Hepatocyte (in vitro differentiated cells): Measurements from ENCODE around the gene BPIFA2. TPM values are rescaled to one million over a fixed set of nuclear protein-coding genes. Genes with fewer than 3 reads are reported as not detected.
"Not testable (repeated sequence)": the region's sequence is repeated elsewhere in the genome, so short reads cannot be mapped to it uniquely, and the experiment has no call there.

ENCODE experiments used
- DNase-seq: peaks from one replicate; pipeline ENCODE4 v3.0.0-alpha.2; 2016; ENCODE audit warnings: low spot score
- H2AFZ ChIP-seq: fragments of 200-600 bp; sonication (generic); 2 replicates; pipeline ENCODE4 v1.6.0; 2016; ENCODE audit warnings: antibody characterized with exemption, mild to moderate bottlenecking
- H3K27ac ChIP-seq: fragments of 200-600 bp; sonication (generic); 2 replicates; pipeline ENCODE4 v1.5.1; 2016; ENCODE audit warnings: mild to moderate bottlenecking
- H3K27me3 ChIP-seq: fragments of 200-600 bp; sonication (generic); 2 replicates; pipeline ENCODE4 v1.6.1; 2016
- H3K36me3 ChIP-seq: fragments of 200-600 bp; sonication (generic); replicated peaks from 2 replicates; pipeline ENCODE4 v1.5.1; 2016; ENCODE audit warnings: low read depth; ENCODE audit not compliant: insufficient read depth
- H3K4me1 ChIP-seq: fragments of 200-600 bp; sonication (generic); 2 replicates; pipeline ENCODE4 v1.5.1; 2016; ENCODE audit warnings: mild to moderate bottlenecking, moderate library complexity; ENCODE audit not compliant: insufficient read depth
- H3K4me2 ChIP-seq: fragments of 200-600 bp; sonication (generic); 2 replicates; pipeline ENCODE4 v1.6.0; 2016
- H3K4me3 ChIP-seq: fragments of 200-600 bp; sonication (generic); 2 replicates; pipeline ENCODE4 v1.5.1; 2016; ENCODE audit warnings: mild to moderate bottlenecking
- H3K79me2 ChIP-seq: fragments of 200-600 bp; sonication (generic); 2 replicates; pipeline ENCODE4 v1.6.0; 2017; ENCODE audit warnings: mild to moderate bottlenecking
- H3K9me2 ChIP-seq: fragments of 200-600 bp; sonication (generic); replicated peaks from 2 replicates; pipeline ENCODE4 v1.6.0; 2017; ENCODE audit warnings: mild to moderate bottlenecking; ENCODE audit not compliant: insufficient read depth
- H3K9me3 ChIP-seq: fragments of 200-600 bp; sonication (generic); 2 replicates; pipeline ENCODE4 v1.5.1; 2016; ENCODE audit warnings: low read depth, mild to moderate bottlenecking
- H4K20me1 ChIP-seq: fragments of 200-600 bp; sonication (generic); 2 replicates; pipeline ENCODE4 v1.6.0; 2016; ENCODE audit warnings: mild to moderate bottlenecking; ENCODE audit not compliant: insufficient read depth, poor library complexity, severe bottlenecking
- EZH2 ChIP-seq: fragments of 200-600 bp; sonication (generic); IDR thresholded peaks from 2 replicates; pipeline ENCODE4 v1.6.1; 2016; ENCODE audit warnings: antibody characterized with exemption, mild to moderate bottlenecking, borderline replicate concordance
- EZH2phosphoT487 ChIP-seq: fragments of 200-600 bp; sonication (generic); IDR thresholded peaks from one replicate; pipeline ENCODE4 v1.6.1; 2018; ENCODE audit warnings: antibody characterized with exemption, mild to moderate bottlenecking, low read depth, moderate library complexity; ENCODE audit not compliant: unreplicated experiment, severe bottlenecking
- WGBS: methylation state at CpG from one replicate; pipeline ENCODE4 v1.1.6; 2016; ENCODE audit warnings: low lambda C conversion rate; ENCODE audit errors: missing lambda C conversion rate; 5-methylcytosine and 5-hydroxymethylcytosine counted together
- polyA plus RNA-seq: library from polyadenylated mRNA; unstranded; fragments of >200 nt; fragmentation: Nextera tagmentation; extraction: Ambion mirVana; gene quantifications from 2 replicates; pipeline ENCODE4 v1.2.1, GENCODE V29; 2016
- total RNA-seq: library from RNA; depleted of rRNA; stranded (reverse); fragments of >200 nt; gene quantifications from 2 replicates; pipeline ENCODE4 v1.2.3, GENCODE V29; 2014
- TF ChIP-seq, protein P1 (sequence below): fragments of 200-600 bp; sonication (generic); IDR thresholded peaks from 2 replicates; pipeline ENCODE4 v1.5.1; 2016; ENCODE audit warnings: antibody characterized with exemption, mild to moderate bottlenecking; ENCODE audit not compliant: poor library complexity

The BPIFA2 gene, protein sequence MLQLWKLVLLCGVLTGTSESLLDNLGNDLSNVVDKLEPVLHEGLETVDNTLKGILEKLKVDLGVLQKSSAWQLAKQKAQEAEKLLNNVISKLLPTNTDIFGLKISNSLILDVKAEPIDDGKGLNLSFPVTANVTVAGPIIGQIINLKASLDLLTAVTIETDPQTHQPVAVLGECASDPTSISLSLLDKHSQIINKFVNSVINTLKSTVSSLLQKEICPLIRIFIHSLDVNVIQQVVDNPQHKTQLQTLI
- not detected in 2 replicates for total RNA-seq
- polyA plus RNA-seq = not detected in 2 replicates

DNA sequence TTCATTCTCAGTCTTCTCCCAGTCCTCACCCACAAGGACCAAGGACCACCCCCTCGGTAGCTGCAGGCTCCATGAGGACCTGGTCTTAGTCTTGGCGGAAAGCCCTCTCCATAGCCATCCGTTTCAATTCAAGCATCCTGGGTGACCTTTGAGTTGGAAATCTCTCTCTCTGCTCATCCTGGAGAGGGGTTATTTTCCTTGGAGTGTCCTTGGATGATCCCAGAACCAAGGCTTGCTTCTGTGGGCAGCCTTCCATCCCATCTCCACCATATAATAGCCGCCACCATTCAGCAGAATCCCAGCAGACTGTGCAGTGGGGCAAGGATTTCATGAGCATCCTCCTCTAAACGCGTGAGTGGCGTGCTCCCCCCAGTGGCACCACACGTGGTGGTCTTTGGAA is at the start of gene BPIFA2:
Gene BPIFA2, plus strand, starts transcription at position 301 of the 400 bp plus-strand sequence. CDS start 987 bp downstream, outside the sequence.
- H3K79me2 ChIP-seq = no peaks in the 10 kb centered on the region
- H3K27ac ChIP-seq = no peak within 1 kb of the TSS
- H3K9me2 ChIP-seq = no peaks in the 10 kb centered on the region
- H4K20me1 ChIP-seq = no peaks in the 10 kb centered on the region
- no peaks in the 10 kb centered on the region for H3K36me3 ChIP-seq
- H3K27me3 ChIP-seq = peaks cover 21% of the 10 kb centered on the region
- no peaks in the 10 kb centered on the region for H3K9me3 ChIP-seq
- no peak within 1 kb of the TSS for H3K4me2 ChIP-seq
- WGBS = 85% methylated on average over 8 of the region's 8 CpGs
- TF ChIP-seq, protein P1, sequence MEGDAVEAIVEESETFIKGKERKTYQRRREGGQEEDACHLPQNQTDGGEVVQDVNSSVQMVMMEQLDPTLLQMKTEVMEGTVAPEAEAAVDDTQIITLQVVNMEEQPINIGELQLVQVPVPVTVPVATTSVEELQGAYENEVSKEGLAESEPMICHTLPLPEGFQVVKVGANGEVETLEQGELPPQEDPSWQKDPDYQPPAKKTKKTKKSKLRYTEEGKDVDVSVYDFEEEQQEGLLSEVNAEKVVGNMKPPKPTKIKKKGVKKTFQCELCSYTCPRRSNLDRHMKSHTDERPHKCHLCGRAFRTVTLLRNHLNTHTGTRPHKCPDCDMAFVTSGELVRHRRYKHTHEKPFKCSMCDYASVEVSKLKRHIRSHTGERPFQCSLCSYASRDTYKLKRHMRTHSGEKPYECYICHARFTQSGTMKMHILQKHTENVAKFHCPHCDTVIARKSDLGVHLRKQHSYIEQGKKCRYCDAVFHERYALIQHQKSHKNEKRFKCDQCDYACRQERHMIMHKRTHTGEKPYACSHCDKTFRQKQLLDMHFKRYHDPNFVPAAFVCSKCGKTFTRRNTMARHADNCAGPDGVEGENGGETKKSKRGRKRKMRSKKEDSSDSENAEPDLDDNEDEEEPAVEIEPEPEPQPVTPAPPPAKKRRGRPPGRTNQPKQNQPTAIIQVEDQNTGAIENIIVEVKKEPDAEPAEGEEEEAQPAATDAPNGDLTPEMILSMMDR = no peak
- no peak for TF ChIP-seq EZH2phosphoT487
- TF ChIP-seq EZH2 = no peak
- no peaks in the 10 kb centered on the region for H3K4me1 ChIP-seq
- H2AFZ ChIP-seq = no peak within 1 kb of the TSS
- no peak within 1 kb of the TSS for H3K4me3 ChIP-seq
- no peak for DNase-seq

DNA sequence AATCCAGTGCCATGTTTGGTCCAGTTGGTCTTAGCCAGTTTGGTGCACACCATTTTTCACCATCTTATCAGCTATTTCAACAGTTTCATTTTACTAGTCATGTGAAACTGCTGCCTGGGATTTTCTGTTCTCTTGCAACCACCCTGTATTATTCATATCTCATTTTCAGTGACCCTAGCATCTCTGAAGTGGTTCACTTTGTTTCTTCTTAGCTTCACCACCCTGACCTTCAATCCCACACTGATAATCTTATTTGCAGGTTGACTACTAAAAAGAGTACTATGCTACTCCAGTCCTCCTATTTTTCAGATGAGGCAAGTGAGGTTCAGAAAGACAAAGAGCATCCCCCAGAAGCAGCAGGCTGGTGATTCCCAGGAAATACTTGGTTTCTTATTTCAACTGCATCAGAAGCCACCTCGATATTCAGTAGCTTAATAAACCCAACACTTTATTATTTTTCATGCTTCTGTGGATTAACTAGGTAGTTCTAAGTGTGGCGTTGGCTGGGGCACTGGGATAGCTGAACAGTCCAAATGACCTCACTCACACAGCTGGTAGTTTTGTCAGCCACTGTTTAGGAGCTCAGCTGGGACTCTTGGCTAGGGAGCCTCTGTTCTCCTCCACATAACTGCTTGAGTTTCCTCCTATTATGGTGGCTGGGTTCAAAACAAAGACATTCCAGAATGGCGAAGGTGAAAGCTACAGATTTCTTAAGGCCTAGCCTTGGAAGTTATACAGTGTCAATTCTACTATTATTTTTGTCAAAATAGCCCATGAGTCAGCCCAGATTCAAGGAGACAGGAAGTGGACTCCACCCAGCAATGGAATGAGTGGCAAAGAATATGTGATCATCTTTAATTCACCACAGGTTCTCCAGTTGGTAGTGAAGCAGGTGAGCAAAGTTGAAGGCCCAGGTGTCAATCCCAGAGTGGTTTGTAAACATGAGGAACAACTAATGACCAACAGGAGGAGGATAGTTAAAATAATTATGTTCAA is 47.9 kb upstream of the BPIFA2 start:
- DNase-seq = no peak
- Histone ChIP-seq H3K27me3 (peaks cover 8% of the 10 kb centered on the region), H3K4me1 (no peaks in the 10 kb centered on the region), H3K4me3 (no peak overlapping the region), H3K9me2 (no peaks in the 10 kb centered on the region), H4K20me1 (no peaks in the 10 kb centered on the region), H3K27ac (no peak overlapping the region), H3K36me3 (no peaks in the 10 kb centered on the region), H2AFZ (no peak overlapping the region), H3K4me2 (no peak overlapping the region), H3K79me2 (no peaks in the 10 kb centered on the region), H3K9me3 (no peaks in the 10 kb centered on the region)
- TF ChIP-seq EZH2phosphoT487 (no peak), EZH2 (no peak)
- TF ChIP-seq, protein P1 = no peak
- 77% methylated on average over 3 of the region's 3 CpGs for WGBS

DNA sequence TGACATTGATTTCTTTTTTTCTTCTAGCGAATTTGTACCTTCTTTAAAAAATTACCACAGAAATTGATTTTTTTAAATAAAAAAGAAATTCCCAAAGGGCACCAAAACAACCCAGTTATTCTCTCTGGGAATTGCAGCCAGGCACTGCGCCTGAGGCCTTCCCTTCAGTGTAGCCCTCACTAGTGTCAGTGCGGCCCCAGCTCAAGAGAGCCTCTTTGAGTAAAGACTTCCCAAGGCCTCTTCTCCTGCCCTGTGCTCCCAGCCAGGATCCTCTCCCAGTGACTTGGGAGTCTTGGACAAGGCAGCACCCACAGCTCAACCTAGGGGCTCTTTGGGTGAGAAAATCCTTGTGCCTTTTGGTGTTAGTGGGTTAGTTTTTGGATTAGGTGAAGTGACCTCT is 47.0 kb upstream of the BPIFA2 start:
- 91% methylated on average over 3 of the region's 3 CpGs for WGBS
- no peak overlapping the region for H3K4me2 ChIP-seq
- H3K9me3 ChIP-seq = no peaks in the 10 kb centered on the region
- H2AFZ ChIP-seq = no peak overlapping the region
- no peaks in the 10 kb centered on the region for H3K36me3 ChIP-seq
- no peaks in the 10 kb centered on the region for H3K79me2 ChIP-seq
- H4K20me1 ChIP-seq = no peaks in the 10 kb centered on the region
- no peak for TF ChIP-seq EZH2
- TF ChIP-seq, protein P1 = no peak
- no peak for TF ChIP-seq EZH2phosphoT487
- H3K27me3 ChIP-seq = peaks cover 8% of the 10 kb centered on the region
- no peaks in the 10 kb centered on the region for H3K4me1 ChIP-seq
- DNase-seq = no peak
- H3K27ac ChIP-seq = no peak overlapping the region
- no peaks in the 10 kb centered on the region for H3K9me2 ChIP-seq
- H3K4me3 ChIP-seq = no peak overlapping the region

DNA sequence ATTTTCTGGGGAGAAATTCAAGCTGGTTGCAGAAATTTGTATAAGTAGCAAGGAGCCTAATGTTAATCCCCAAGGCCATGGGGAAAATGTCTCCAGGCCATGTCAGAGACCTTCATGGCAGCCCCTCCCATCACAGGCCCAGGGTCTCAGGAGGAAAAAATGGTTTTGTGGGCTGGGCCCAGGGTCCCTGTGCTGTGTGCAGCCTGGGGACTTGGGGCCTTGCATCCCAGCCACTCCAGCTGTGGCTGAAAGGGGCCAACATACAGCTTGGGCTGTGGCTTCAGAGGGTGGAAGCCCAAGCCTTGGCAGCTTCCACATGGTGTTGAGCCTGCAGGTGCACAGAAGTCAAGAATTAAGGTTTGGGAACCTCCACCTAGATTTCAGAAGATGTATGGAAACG is 45.7 kb upstream of the BPIFA2 start:
- not testable (repeated sequence) for H3K9me3 ChIP-seq, H4K20me1 ChIP-seq, H2AFZ ChIP-seq, H3K4me3 ChIP-seq, H3K27me3 ChIP-seq, DNase-seq, H3K79me2 ChIP-seq, H3K9me2 ChIP-seq, H3K4me1 ChIP-seq, H3K27ac ChIP-seq, H3K36me3 ChIP-seq, H3K4me2 ChIP-seq
- 64% methylated on average over 1 of the region's 1 CpG for WGBS
